D721Med (cell line): ENCODE measurements around the gene AFF3.
"Not testable (repeated sequence)": the region's sequence is repeated elsewhere in the genome, so short reads cannot be mapped to it uniquely, and the experiment has no call there.

Experiments
- DNase-seq: peaks from one replicate; pipeline ENCODE4 v3.0.0; 2011; ENCODE audit warnings: low spot score; ENCODE audit not compliant: insufficient read length
- FAIRE-seq: peaks from 2 replicates; lab custom pipeline; 2011; peaks lifted over from hg19 to GRCh38; lab: Jason Lieb, UNC
- TF ChIP-seq, protein P1 (sequence below): IDR thresholded peaks from 2 replicates; pipeline ENCODE4 v1.5.1; 2012; ENCODE audit warnings: mild to moderate bottlenecking, control low read depth; ENCODE audit not compliant: insufficient read depth; ENCODE audit errors: missing control alignments

AFF3 gene

DNA sequence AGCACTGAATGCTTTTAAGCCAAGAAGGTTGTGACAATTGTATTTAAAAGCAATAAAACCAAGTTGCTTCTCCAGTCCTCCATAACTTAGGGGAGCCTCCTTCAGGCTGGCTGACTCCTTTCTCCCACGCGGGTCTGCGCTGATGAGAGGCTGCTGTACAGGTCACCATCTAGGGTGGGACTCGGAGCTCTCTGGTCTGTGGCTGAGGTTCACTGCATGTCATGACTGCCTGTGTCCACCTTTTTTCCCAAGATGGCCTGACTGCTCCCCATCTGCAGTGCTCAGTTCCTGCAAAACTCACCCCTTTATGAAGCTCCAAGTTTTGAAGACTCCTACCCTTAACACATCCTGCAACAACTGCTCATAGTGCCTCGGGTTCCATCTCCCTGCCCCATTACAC lies 194.4 kb downstream of the AFF3 start:
- FAIRE-seq (no peak), DNase-seq (no peak)
- TF ChIP-seq, protein P1, sequence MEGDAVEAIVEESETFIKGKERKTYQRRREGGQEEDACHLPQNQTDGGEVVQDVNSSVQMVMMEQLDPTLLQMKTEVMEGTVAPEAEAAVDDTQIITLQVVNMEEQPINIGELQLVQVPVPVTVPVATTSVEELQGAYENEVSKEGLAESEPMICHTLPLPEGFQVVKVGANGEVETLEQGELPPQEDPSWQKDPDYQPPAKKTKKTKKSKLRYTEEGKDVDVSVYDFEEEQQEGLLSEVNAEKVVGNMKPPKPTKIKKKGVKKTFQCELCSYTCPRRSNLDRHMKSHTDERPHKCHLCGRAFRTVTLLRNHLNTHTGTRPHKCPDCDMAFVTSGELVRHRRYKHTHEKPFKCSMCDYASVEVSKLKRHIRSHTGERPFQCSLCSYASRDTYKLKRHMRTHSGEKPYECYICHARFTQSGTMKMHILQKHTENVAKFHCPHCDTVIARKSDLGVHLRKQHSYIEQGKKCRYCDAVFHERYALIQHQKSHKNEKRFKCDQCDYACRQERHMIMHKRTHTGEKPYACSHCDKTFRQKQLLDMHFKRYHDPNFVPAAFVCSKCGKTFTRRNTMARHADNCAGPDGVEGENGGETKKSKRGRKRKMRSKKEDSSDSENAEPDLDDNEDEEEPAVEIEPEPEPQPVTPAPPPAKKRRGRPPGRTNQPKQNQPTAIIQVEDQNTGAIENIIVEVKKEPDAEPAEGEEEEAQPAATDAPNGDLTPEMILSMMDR = no peak

DNA sequence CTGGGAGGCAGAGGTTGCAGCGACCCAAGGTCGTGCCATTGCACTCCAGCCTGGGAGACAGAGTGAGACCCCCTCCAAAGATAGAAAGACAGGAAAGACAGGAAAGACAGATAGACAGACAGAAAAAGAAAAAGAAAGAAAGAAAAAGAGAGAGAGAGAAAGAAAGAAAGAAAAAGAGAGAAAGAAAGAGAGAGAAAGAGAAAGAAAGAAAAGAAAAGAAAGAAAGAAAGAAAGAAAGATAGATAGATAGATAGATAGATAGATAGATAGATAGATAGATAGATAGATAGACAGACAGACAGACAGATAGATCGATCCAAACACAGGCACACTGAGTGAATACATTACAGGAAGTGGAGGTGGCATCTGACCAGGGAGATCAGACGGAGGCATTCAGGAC lies 195.0 kb downstream of the AFF3 start:
- not testable (repeated sequence) for DNase-seq, FAIRE-seq

DNA sequence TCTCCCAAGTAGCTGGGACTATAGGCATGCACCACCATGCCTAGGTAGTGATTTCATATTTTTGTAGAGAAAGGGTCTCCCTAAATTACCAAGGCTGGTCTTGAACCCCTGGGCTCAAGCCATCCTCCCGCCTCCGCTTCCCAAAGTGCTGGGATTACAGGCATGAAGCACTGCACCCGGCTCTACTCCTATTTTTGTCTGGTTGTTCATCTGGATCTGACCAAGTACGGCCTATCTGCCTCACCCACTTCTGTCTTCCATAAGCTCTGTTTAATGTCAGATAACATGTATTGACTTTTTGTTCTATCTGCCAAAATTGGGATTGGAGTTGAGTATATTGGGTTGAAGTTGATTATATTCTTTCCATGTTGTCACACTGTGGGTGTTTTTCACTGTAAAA lies 198.4 kb downstream of the AFF3 start:
- TF ChIP-seq, protein P1 = no peak
- FAIRE-seq (no peak), DNase-seq (no peak)

DNA sequence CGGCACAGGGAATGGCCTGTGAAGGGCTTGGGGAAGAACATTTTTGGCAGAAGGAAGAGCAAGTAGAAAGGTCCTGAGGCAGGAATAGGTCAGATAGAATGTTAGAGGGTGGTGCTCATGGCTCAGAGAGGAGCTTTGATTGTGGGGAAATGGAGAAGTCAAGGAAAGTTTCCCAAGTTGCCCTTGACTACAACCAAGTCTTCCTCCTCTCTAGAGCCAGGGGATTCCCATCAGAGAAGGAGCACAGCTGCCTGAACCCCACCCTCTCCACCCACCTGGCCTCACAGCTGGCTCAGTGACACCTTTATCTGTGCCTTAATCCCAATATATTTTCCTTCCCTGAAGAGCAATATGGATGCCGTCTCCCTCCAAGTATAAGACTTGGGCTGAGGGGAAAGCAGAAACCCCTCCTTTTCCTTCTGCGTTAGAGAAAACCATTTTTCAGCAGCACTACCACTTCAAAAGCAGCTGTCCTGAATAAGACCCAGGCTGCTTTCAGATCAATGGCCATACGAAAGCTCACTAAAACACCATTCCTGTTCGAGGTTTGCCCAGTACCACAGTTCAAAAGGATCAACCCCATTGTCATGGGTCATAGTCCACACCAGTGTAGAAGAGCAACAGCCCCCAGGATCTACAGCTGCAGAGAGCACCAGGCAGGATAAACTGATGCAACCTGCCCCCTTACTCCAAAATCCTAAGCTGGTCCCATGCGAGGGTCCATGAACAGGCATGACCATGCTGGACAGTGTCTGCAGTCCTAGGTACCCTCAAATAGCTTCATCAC lies 199.6 kb downstream of the AFF3 start:
- FAIRE-seq (no peak), DNase-seq (no peak)
- TF ChIP-seq, protein P1 = no peak

DNA sequence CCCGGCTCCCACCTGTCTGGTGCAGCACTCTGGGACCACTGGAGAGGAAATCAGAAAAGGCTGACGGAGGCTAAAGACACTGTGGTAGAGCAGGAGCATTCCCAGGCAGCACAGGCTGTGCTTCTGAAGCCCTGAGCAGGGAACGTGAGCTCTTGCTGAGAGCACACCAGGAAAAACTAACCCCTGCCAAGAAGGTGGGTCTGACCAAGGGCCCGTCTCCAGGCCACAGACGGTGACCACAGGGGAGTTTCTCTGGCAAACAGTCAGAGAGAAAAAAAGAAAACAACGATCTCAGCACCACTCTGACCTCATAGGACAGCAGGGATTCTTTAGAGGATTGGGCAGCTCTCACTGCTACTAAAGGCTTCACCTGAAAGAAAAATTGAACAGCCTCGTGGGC lies 201.4 kb downstream of the AFF3 start:
- FAIRE-seq = no peak
- TF ChIP-seq, protein P1 = no peak

DNA sequence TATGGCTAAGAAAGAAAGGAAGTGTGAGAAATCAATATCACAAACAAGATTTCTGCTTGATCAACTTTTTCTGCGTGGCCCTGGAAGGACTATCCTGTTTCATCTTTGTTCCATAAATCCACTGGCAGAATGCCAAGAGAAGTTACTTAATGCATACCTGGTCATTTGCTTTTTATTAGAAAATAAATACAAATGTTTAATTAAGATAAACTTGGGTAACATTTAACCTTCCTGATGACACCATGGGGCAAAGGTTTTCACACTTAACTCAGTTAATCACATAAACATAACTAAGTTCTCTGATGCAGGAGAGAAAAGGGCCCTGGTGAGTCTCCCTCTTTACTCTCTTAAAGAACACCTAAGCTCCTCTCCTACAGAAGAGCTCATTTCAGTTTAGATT lies 203.3 kb downstream of the AFF3 start:
- FAIRE-seq = no peak
- TF ChIP-seq, protein P1 = no peak
- no peak for DNase-seq

More for the DNA sequence above, 201.4 kb downstream of the AFF3 start:
- DNase-seq = no peak

DNA sequence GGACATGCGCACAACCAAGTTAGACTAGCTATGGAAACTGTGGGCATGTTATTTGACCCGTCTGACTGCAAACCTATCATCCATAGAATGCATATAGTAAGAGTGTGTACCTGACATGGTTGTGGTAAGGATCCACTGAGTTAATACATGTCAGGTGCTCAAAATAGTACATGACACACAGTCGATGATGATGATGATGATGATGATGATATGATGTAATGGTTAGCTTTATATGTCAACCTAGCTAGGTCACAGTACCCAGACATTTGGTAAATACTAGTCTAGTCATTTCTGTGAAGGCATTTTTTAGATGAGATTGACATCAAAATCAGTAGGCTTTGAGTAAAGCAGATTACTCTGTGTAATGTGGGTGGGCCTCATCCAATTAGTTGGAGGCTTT lies 204.1 kb downstream of the AFF3 start:
- FAIRE-seq = no peak
- no peak for DNase-seq
- TF ChIP-seq, protein P1 = no peak
